Endothelial cell of umbilical vein (primary cell): ENCODE data around the gene ZMIZ1.

ENCODE experiments used
- CTCF ChIP-seq, 2 donors: IDR thresholded peaks; 1 replicate in 1 of 2; 2 replicates in 1 of 2; pipeline ENCODE4 v1.5.1; 2011; ENCODE audit warnings: low read length in 2 of 2, mild to moderate bottlenecking in 2 of 2, moderate library complexity in 2 of 2, control low read depth in 1 of 2, inconsistent platforms in 1 of 2, low read depth in 1 of 2; ENCODE audit not compliant: insufficient read depth in 1 of 2; ENCODE audit errors: extremely low read depth in 1 of 2
- MAX ChIP-seq: IDR thresholded peaks from 2 replicates; pipeline ENCODE4 v1.6.1; 2011; ENCODE audit not compliant: insufficient read depth, insufficient read length
- POLR2A ChIP-seq: IDR thresholded peaks from 2 replicates; pipeline ENCODE4 v1.6.1; 2012; ENCODE audit warnings: low read depth, mild to moderate bottlenecking, control low read depth, low read length
- POLR2AphosphoS5 ChIP-seq: IDR thresholded peaks from 2 replicates; pipeline ENCODE4 v1.6.1; 2012; ENCODE audit warnings: low read depth, mild to moderate bottlenecking, control low read depth, low read length, moderate library complexity; ENCODE audit not compliant: insufficient read depth

GRCh38 chr10:79274279-79275104 is 205.7 kb downstream of the ZMIZ1 start:
- no peak for TF ChIP-seq CTCF (IDR thresholded peaks at IDR 0.05; ENCODE audit: extremely low read depth in 1 of 2, insufficient read depth in 1 of 2, low read depth in 1 of 2, low read length in 2 of 2)
- no peak for TF ChIP-seq POLR2A
- TF ChIP-seq MAX = no peak
- TF ChIP-seq POLR2AphosphoS5 = no peak
